Upper lobe of left lung (tissue), 4 donors: Measurements from ENCODE around the gene HIBCH.

ENCODE experiments used
- CTCF ChIP-seq, 6 experiments: fragments of 450-650 bp in 4 of 6; fragments of 200-600 bp in 2 of 6; sonication (generic) in 2 of 6; IDR thresholded peaks; one replicate each; pipeline ENCODE4 v1.5.1; 2016 to 2019; ENCODE audit warnings: antibody characterized with exemption in 6 of 6
- EP300 ChIP-seq, 4 donors: sonication (generic); formaldehyde crosslinking; IDR thresholded peaks; one replicate each; pipeline ENCODE4 v1.5.1; 2017; ENCODE audit warnings: antibody characterized with exemption in 4 of 4, control low read depth in 2 of 4
- POLR2A ChIP-seq, 4 donors: fragments of 450-650 bp; IDR thresholded peaks; one replicate each; pipeline ENCODE4 v1.5.1; 2016 to 2017; ENCODE audit warnings: antibody characterized with exemption in 4 of 4, mild to moderate bottlenecking in 2 of 4
- POLR2AphosphoS5 ChIP-seq, 2 donors: sonication (generic); formaldehyde crosslinking; IDR thresholded peaks; one replicate each; pipeline ENCODE4 v1.5.1; 2017; ENCODE audit warnings: antibody characterized with exemption in 2 of 2

GRCh38 chr2:190158798-190159434, 160.7 kb downstream of the HIBCH start:
- no peak for TF ChIP-seq POLR2A (IDR thresholded peaks at IDR 0.05)
- no peak for TF ChIP-seq CTCF (IDR thresholded peaks at IDR 0.05)
- TF ChIP-seq POLR2AphosphoS5 (IDR thresholded peaks at IDR 0.05) = no peak
- TF ChIP-seq EP300 (IDR thresholded peaks at IDR 0.05) = no peak
